Activated CD8-positive, alpha-beta memory T cell treated with anti-CD3 and anti-CD28 coated beads for 24 hours (primary cell): ENCODE data around the gene KASH5.
"Not testable (repeated sequence)": the region's sequence is repeated elsewhere in the genome, so short reads cannot be mapped to it uniquely, and the experiment has no call there.

Experiments used
- DNase-seq: peaks from one replicate; pipeline ENCODE4 v3.0.0-alpha.2; 2020

KASH5 gene

DNA sequence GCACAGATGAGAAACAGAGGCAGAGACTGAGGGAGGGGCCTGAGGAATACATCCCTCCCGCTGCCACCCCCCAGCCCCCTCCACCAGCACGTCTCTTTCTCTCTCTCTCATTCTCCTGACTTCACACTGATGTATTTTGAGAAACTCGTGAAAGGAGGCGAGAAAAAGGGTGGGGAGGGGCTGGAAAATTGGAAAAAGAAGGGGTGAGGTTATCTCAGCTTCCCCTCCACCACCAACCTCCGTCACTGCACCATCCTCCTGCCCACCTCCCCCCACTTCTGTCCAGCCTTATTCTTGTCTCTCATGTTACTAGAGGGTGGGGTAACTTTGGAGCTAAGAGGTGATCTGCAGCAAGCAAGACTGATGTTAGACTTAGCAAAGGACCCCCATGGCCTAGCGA is 51.8 kb downstream of the KASH5 start:
- DNase-seq, result no peak

DNA sequence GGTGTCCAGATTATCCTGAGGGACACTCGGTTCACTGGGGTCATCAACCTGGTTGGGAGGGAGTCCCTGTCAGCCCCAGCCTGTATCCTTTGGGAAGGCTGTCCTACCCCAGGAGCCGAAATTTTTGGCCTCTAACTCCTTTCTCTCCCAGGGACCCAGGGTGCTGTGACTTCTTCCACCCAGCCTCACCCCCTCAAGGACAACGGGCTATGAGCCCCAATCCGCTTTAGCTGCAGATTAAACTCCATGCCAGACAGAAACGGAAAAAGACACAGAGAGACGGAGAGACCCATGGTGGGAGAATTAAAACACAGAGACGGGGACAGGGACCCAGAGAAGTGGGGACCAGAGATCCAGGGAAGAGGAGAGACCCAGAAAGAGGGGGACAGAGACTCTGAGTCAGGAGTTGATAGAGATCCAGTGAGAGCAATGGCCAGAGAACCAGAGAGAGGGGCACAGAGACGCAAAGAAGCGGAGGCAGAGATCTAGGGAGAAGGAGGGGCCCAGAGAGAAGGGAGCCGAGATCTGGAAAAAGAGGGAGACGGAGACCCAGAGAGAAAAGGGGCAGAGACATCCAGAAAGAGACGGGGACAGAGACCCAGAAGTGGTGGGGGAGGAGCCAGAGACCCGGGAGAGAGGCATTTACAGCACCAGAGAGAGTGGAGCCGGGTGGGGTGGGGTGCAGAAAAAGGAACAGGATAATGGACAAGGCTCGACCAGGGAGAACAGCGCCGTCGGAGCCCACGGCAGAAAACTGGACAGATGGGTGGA is 52.6 kb downstream of the KASH5 start:
- DNase-seq, result no peak

DNA sequence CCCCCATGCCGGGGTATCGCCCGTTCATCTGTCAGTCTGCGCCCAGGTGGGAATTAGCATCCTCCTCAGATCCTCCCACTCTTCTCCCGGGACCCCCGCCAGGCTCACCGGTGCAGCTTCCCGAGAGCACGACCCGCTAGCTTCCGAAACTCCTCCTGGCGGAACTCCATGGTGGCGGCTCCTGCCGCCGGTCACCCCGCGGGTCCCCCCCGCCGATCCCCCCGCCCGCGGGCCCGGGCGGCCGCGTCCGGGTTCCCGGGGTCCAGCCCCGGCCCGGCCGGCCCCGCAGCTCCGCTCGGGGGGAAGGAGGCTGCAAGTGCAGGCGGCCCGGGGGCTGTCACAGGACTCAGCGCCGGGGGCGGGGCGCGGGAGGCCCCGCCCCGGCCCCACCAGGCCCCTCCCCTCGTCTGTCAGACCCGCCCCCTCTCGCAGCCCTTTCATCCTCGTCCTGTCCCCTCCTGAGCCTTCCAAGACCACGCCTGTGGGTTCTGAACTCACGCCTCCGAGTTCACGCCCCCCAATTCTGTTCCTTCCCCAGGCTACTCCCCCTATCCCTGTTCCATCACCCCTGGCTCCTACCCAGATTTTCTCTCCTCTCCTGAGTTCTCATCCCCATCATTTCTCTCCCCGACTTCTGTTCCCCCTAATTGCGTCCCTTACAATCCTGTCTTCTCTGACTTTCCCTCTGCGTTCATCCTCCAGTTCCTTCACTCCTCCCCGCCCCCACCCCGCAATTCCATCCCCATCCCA is 53.3 kb downstream of the KASH5 start, which contains the start of gene SLC17A7:
TSS of gene SLC17A7 (minus strand) at position 318 of the 750 bp plus-strand sequence. CDS start at position 170, 148 bp downstream.
- DNase-seq, result no peak

DNA sequence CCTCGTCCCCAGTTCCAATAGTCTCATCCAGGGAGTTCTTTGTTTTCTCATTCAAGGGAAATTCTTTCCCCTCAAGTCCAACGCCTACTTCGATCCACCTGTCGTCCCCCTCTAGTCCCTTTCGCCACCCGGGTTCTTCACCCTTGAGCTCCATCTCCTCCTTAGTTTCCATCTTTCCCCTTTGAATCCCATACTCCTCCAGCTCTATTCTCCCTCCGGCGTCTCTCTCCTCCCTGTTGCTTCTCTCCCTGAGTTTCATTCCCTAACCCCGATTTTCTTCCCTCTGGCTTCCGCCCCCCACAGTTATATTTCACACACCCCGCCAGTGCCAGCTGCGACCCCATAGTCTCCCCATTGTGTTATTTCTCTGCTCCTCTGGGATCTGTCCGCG is 53.9 kb downstream of the KASH5 start:
- no peak for DNase-seq

DNA sequence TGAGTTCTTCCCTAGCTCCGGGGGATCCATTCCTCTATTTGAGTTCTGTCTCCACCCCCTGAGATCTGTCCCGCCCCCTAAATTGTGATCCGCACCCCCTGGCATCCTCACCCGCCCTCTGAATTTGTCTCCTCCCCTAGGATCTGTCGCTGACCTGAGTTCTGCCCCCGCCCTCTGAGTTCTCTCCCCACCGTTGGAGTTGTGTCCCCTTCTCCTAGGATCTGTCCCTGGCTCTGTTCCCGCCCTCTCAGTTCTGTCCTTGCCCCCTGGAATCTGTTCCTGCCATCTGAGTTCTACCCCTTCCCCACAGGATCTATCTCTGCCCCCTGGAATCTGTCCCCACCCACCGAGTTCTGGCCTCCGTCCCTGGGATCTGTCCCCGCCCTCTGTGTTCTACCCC is 54.3 kb downstream of the KASH5 start:
- no peak for DNase-seq

DNA sequence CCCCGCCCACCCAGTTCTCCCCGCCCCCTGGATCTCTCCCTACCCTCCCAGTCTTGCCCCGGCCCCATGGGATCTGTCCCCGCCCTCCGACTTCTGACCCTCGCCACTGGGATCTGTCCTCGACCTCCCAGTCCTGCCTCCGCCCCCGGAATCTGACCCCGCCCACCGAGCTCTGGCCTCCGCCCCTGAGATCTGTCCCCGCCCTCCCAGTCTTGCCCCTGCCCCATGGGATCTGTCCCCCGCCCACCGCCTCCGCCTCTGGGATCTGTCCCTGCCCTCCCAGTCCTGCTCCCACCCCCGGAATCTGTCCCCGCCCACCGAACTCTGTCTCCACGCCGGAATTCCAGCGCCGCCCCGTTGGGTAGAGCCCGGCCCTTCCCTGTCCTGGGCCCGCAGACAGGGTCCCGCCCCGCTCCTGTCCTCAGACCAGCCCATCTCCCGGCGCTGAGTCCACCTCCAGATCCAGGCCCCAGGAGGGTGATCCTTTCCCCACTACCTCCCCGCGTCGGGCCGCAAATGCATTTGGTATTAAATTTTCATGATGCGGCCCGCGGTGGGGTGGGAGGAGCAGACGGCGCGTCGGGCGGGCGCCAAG is 54.8 kb downstream of the KASH5 start:
- peak; percentile 77 for DNase-seq

DNA sequence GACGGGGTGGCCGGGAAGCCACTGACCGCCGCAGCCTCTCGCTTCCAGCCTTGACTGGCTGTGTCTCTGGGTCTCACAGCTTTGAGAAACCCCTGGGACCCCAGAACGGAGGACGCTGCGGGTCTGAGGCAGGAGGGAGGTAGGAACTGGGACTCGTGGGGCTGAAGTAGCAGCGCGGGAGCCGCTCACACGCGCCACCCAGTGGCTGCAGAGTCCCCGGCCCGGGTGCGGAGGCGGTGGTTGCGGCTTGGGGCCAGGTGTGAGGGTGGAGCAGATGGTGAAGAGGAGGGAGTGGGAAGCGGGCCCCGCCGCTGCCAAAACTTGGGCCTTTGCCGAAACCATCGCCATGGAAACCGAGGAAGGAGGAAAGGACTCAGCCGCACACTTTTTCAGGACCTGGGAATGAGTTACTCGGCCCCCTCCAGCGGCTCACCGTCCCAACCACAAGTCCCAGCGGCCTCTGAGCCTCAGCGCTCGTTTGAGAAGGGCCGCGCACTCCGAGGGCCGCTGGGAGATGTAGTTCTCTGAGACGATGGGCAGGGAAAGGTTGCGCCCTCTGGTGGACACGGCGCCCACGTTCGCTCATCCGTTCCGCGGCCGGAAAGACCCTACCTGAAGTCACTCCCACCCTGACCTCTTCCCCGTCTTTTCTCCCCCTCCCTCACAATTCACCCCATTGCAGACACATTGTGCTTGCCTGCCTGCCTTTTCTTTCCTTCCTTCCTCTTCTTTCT is 55.5 kb downstream of the KASH5 start:
- peak; percentile 99 for DNase-seq

DNA sequence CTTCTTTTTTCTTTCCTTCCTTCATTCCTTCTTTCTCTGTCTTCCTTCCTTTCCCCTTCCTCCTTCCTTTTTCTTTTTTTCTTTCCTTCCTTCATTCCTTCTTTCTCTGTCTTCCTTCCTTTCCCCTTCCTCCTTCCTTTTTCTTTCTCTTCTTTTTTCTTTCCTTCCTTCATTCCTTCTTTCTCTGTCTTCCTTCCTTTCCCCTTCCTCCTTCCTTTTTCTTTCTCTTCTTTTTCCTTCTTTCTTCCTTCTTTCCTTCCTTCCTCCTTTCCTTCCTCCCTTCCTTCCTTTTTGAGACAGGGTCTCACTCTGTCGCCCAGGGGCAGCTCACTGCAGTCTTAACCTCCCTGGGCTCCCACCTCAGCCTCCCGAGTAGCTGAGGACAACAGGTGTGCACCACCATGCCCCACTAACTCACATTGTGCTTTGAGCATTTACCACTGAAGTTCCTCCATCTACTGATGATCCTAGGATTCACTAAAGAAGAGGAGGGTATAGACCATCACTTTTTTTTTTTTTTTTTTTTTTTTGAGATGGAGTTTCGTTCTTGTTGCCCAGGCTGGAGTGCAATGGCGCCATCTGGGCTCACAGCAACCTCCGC is 56.2 kb downstream of the KASH5 start:
- DNase-seq, result not testable (repeated sequence)

DNA sequence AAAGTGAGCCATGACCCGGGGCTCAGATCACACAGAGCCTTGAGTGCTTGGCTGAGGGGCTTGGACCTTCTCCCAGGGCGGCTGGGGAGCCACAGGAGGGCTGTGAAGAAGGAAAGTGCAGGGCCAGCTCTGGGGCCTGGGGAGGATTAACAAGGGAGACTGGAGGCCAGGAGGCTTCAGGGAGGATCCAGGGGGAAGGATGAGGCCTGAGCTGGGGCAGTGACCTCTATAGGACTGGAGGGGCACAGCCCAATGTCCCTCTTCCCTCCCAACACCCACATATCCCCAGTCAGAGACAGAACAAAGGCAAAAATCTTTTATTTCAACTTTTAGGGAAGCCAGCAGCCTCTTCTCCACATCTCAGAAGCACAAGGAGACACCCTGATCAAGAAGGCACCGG is 57.9 kb downstream of the KASH5 start:
- no peak for DNase-seq

DNA sequence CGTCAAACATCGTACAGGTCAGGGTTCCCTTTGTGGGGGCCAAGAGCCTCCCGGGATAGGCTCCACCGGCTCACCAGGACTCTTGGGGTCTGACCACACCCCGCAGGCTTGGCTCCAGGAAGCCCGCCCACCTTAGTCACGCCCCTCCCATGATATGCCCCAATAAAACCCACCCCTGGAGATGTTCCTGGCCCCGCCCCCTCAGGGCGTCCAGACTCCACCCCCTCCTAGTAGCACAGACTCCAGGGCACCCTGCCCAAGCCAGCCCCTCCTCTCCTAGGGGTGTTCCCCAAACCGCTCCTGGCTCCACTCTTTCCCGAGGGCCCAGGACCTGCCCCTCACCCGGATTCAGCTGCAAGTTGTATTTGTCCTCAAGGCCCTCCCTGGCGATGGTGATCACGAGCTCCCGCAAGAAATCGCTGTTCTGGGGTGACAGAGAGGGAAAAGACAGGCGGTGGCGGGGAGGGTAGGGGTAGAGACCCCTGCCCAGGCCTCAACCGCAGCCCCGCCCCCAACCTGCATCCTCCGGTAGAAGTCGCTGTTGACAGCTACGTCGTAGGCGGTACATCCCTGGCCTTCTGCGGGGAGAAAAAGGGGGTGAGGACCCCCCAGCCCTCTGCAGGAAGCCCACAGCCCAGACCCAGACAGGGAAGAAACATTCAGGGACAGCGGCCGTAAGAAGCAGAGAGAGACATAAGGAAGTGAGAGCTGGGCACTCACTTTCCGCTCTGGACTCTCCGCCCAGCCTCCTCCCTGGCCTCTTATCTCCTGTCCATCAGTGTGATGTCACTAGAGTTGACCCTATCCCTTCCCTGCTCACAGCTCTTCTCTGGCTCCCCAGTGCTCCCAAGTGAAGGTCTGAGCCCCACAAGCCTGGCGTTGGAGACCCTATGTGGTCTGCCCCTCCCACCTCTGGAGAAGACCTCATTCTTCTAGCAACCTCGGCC is 59.7 kb downstream of the KASH5 start:
- DNase-seq, result no peak

DNA sequence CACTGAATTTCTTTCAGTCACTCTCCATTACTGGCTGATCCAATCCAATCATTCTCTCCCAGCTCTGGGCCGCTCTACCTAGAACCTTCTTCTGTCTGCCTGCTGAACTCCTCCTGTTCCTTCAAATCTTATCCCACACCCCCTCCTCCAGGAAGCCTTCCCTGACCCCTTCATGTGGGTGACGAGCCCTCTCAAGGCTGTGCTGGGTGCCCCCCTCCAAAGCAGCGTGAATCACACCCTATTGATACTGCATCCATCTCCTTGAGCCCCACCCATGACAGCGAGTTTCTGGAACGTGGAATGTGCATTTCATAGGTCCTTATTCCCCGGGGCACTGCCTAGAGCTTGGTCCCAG is 60.4 kb downstream of the KASH5 start:
- no peak for DNase-seq

DNA sequence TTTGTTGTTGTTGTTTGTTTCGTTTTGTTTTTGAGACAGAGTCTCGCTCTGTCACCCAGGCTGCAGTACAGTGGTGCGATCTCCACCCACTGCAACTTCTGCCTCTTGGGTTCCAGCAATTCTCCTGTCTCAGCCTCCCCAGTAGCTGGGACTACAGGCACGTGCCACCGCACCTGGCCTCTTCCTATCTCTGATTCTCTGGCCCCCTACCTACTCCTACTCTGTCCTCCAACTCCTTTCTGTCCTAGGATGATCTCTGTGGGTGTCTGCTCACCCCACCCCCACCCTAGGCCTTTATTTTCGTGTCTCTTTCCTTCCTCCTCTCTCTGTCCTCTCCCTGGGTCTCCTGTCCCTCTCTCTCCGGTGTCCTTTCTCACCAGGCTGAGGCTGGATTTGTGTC is 62.4 kb downstream of the KASH5 start:
- DNase-seq, result no peak

DNA sequence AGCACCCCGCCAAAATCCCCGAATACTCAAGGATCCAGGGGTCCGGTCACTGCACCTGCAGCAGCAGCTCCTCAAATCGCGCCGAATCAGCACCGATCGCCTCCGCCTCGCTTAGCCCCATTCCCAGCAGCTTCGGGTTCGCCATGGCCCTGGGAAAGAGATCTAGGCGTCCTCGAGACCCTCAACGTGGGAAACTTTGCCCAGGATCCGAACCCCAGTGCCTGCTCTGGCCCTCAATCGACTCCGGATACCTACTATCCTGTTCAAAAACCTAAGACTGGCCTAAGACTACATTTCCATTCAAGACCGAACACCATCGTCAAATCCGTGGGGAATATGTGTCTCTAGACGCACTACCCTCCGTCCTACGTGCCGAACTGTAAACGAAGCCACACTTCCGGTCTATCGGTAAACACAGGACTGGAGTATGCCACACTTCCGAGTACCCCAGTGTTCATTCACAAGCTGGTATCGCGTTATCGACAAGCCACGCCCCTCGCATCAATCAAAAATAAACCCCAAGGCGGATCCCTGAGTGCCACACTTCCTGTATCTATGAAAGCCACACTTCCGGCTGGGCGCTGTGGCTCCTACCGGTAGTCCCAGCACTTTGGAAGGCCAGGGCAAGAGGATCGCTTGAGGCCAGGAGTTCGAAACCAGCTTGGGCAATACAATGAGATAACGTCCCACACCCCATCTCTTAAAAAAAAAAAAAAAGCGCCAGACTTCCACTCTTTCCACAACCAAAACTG is 63.6 kb downstream of the KASH5 start, which contains the start of gene PIH1D1:
TSS of gene PIH1D1 (minus strand) at position 385 of the 752 bp plus-strand sequence. CDS start at position 145, 240 bp downstream.
- peak; percentile 94 for DNase-seq

DNA sequence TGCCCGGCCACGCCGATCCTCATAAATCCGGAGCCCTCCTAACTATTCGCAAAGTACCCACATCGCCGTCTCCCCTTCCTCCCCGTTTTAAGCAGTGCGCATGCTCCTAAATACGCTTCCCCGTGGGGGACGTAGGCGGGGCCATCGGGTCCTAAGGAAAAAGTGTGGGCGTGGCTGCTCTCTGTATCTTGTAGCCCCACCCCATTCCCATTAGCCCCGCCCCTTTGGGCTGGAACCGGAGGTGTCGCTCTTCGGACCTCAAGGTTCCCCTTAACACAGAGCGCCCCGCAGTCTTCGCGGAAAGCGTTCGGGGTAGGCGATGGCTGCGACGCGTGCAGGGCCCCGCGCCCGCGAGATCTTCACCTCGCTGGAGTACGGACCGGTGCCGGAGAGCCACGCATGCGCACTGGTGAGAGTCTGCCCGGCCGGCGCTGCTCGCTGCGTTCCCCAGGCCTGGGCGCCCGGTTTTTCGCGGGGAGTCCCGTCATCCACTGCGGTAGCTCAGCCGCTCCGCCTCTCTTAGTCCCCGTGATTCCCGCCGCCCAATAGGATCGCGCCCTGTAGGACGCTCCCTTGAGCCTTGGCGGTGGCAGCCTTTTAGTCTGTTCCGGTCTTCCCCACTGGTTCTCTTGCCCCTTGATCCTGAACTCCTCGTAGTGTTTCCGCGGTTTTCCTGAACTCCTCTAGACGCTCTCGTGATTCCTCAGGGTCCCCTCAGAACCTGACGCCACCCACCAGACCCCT is 65.1 kb downstream of the KASH5 start, which contains the start of gene ALDH16A1:
TSS of gene ALDH16A1 (plus strand) at position 213 of the 744 bp plus-strand sequence. CDS start at position 320, 107 bp downstream.
- DNase-seq, result peak; percentile 99

DNA sequence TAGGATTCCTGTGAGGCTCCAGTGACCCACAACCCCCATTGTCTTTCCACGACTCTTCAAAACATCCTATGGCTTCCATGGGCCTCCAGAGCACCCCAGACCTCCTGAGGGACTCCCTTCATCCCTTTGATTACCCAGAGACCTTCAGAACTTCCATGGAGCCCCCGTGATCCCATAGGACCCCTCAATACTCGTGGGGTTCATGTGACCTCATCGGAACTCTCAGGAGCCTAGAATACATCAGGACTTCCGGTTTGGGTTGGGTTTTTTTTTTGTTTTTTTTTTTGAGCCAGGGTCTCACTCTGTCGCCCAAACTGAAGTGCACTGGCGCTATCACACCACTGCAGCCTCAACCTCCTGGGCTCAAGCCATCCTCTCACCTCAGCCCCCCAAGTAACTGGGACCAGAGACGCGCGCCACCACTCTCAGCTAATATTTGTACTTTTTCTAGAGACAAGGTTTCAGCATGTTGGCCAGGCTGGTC is 65.8 kb downstream of the KASH5 start:
- no peak for DNase-seq

DNA sequence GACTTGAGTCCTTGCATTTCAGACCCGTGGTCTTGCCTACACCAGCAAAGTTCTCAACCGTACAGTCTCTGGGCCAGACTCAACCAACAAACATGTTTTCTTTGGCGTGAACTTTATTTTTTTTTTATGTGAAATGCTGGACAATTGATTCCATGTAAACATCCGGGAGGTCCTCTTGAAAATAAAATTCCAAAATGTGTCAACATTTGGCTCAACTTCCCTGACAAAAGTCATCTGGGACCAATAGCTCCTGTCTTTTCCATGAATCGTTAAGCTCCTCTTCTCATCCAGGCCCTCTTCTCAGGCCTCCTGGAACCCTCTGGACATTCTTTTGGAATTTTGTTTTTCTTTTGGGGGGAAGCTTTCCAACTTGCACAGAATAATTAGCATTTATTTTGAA is 67.7 kb downstream of the KASH5 start:
- DNase-seq, result no peak

DNA sequence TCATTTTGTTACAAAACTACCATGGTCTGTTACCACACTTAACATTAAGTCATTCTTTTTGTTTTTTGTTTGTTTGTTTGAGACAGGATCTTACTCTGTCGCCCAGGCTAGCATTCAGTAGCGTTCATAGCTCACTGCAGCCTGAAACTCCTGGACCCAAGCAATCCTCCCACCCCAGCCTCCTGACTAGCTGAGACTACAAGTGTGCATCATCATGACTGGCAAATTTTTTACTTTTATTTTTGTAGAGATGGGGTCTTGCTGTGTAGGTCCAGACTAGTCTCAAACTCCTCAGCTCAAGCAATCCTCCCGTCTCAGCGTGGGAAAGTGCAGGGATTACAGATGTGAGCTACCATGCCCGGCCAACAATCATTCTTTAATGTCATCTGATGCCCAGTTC is 68.3 kb downstream of the KASH5 start:
- DNase-seq, result no peak

DNA sequence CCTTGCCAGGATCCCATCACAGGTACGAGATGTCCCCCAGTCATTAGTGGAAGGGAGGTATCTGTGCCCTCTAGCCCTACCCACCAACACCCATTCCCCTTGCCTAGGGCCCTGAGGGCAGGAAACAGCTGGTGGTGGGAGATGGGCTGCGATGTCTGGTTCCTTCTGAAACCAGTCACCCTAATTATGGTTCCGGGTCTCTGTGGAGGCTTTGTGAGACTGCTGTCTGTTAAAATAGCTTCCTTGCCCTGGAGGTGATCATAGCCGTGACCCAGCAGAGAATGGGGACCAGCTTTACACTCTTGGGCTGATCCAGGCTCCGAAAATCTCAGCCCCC is 70.5 kb downstream of the KASH5 start:
- no peak for DNase-seq

DNA sequence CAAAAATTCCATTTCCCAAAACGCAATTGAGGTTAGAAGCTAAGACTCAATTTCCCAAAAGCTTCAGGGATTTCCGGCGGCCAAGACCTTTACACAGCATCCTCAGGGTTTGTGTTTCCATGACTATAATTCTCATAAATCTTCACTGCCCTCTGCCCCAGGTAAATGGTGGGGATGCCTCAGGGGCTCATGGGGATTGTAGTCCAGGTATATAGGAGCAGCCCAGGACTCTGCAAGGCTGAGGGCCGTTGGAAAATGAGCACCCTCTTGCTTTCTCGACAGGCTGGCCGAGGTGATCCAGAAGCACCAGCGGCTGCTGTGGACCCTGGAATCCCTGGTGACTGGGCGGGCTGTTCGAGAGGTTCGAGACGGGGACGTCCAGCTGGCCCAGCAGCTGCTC is 71.3 kb downstream of the KASH5 start:
- no peak for DNase-seq

DNA sequence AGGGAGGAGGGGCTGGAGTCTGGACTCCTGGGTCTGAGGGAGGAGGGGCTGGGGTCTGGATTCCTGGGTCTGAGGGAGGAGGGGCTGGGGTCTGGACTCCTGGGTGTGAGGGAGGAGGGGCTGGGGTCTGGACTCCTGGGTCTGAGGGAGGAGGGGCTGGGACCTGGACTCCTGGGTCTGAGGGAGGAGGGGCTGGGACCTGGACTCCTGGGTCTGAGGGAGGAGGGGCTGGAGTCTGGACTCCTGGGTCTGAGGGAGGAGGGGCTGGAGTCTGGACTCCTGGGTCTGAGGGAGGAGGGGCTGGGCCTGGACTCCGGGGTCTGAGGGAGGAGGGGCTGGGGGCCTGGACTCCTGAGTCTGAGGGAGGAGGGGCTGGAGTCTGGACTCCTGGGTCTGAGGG is 73.1 kb downstream of the KASH5 start:
- DNase-seq, result not testable (repeated sequence)
